Lung (tissue), 12 donors: ENCODE results near the gene BTBD2. TPM values are rescaled to one million over a fixed set of nuclear protein-coding genes. Genes with fewer than 3 reads are reported as not detected.
A peak's percentile ranks its signal among the peaks of the same experiment; 100 is the strongest.

Experiments
- ATAC-seq: fragments of 200-7000 bp; cut with Tn5 transposase; one replicate; pipeline ENCODE4 v1.9.1; 2020; ENCODE audit warnings: moderate number of reproducible peaks; ENCODE audit not compliant: insufficient read depth, low FRiP score
- DNase-seq, 3 donors: peaks; one replicate each; pipeline ENCODE4 v3.0.0-alpha.2; 2013 to 2017
- H3K27ac ChIP-seq, 2 donors: one replicate each; pipeline ENCODE4 v1.5.1; 2013; ENCODE audit warnings: mild to moderate bottlenecking in 2 of 2, moderate library complexity in 2 of 2, control low read depth in 1 of 2, inconsistent platforms in 1 of 2, low read depth in 1 of 2, low read length in 1 of 2
- H3K27me3 ChIP-seq, 3 donors: one replicate each; pipeline ENCODE4 v1.5.1; 2013; ENCODE audit warnings: low read length in 2 of 3; ENCODE audit not compliant: control insufficient read depth in 3 of 3, insufficient read depth in 3 of 3
- H3K36me3 ChIP-seq, 4 donors: one replicate each; pipeline ENCODE4 v1.5.1; 2013; ENCODE audit warnings: low read length in 4 of 4, mild to moderate bottlenecking in 1 of 4, moderate library complexity in 1 of 4; ENCODE audit not compliant: control insufficient read depth in 4 of 4, insufficient read depth in 4 of 4
- H3K4me1 ChIP-seq, 5 donors: one replicate each; pipeline ENCODE4 v1.5.1; 2013; ENCODE audit warnings: low read length in 5 of 5, mild to moderate bottlenecking in 2 of 5, moderate library complexity in 1 of 5; ENCODE audit not compliant: control insufficient read depth in 5 of 5, insufficient read depth in 5 of 5
- H3K4me3 ChIP-seq: one replicate; pipeline ENCODE4 v1.5.1; 2013; ENCODE audit warnings: mild to moderate bottlenecking, control low read depth, moderate library complexity
- H3K9ac ChIP-seq, 2 donors: one replicate each; pipeline ENCODE4 v1.5.1; 2013; ENCODE audit warnings: low read length in 2 of 2, control low read depth in 1 of 2; ENCODE audit not compliant: insufficient read depth in 1 of 2
- H3K9me3 ChIP-seq, 4 donors: one replicate each; pipeline ENCODE4 v1.5.1; 2013; ENCODE audit warnings: low read length in 3 of 4, mild to moderate bottlenecking in 1 of 4, moderate library complexity in 1 of 4; ENCODE audit not compliant: control insufficient read depth in 4 of 4, insufficient read depth in 3 of 4
- CTCF ChIP-seq: IDR thresholded peaks from 2 replicates; pipeline ENCODE4 v1.5.1; 2012; ENCODE audit warnings: mild to moderate bottlenecking; ENCODE audit errors: control extremely low read depth, extremely low read depth
- WGBS, 2 donors: extraction: QIAGEN DNeasy Blood & Tissue Kit; methylation state at CpG; one replicate each; pipeline ENCODE4 v1.1.7; 2013; 5-methylcytosine and 5-hydroxymethylcytosine counted together
- polyA plus RNA-seq, 2 donors: library from polyadenylated mRNA; stranded (reverse); fragments of 200-250 nt; gene quantifications; one replicate each; pipeline ENCODE4 v1.2.1, GENCODE V29; 2013
- total RNA-seq, 2 donors: library from RNA; depleted of rRNA in 1 of 2; stranded (reverse); fragments of >200 nt in 1 of 2; gene quantifications; one replicate each; pipeline ENCODE4 v1.2.1, GENCODE V29; 2014 to 2021
- donor health status: control.
- donor health status: control.
- donor health status: Bipolar disorder and iron deficiency.
- donor health status: healthy.
- donor health status: DM: yes; HTN: yes; CAD: no.

Gene BTBD2
- total and polyA plus RNA-seq, 4 donors = 35.5 to 62.3 (median 44.8) TPM

- Histone ChIP-seq H3K4me1 (peaks cover 0 to 5% (median 0%) of the 10 kb centered on the region in 5 donors), H3K9ac (no peak overlapping the region), H3K27ac (no peak overlapping the region), H3K36me3 (peaks cover 0 to 22% (median 2%) of the 10 kb centered on the region in 4 donors), H3K4me3 (no peak overlapping the region), H3K27me3 (no peaks in the 10 kb centered on the region), H3K9me3 (no peaks in the 10 kb centered on the region)
- 94 to 95% methylated on average over 44 of the region's 44 CpGs for WGBS, 2 donors
- ATAC-seq (no peak), DNase-seq (no peak)
- TF ChIP-seq CTCF = no peak
These were observed 66.0 kb downstream of the BTBD2 start for GRCh38 chr19:1949304-1950101.

- Histone ChIP-seq H3K9ac (no peak overlapping the region), H3K4me3 (no peak overlapping the region), H3K4me1 (peaks cover 0 to 11% (median 3%) of the 10 kb centered on the region in 5 donors), H3K9me3 (no peaks in the 10 kb centered on the region), H3K36me3 (peaks cover 0 to 8% (median 2%) of the 10 kb centered on the region in 4 donors), H3K27me3 (no peaks in the 10 kb centered on the region), H3K27ac (no peak overlapping the region)
- WGBS, 2 donors = 80 to 84% methylated on average over 33 to 34 of the region's 34 CpGs
- peak; percentile 7 for ATAC-seq
- no peak for TF ChIP-seq CTCF
- no peak for DNase-seq
These were observed 67.8 kb downstream of the BTBD2 start for GRCh38 chr19:1947651-1948209.

GRCh38 chr19:1945899-1946298, 69.6 kb downstream of the BTBD2 start:
- Histone ChIP-seq H3K9me3 (no peaks in the 10 kb centered on the region), H3K4me3 (no peak overlapping the region), H3K9ac (no peak overlapping the region), H3K27ac (no peak overlapping the region), H3K27me3 (no peaks in the 10 kb centered on the region), H3K36me3 (peaks cover 0 to 3% (median 0%) of the 10 kb centered on the region in 4 donors), H3K4me1 (peaks cover 0 to 13% (median 3%) of the 10 kb centered on the region in 5 donors)
- 73 to 76% methylated on average over 18 of the region's 18 CpGs for WGBS, 2 donors
- no peak for ATAC-seq
- peak; percentile 11 for TF ChIP-seq CTCF
- peak in 1 of 3 donors; percentile 8 for DNase-seq
